HG02678 (cell line): ENCODE measurements around the gene COPZ2.
"Not testable (repeated sequence)": the region's sequence is repeated elsewhere in the genome, so short reads cannot be mapped to it uniquely, and the experiment has no call there.

ENCODE experiments used
- ATAC-seq: cut with Tn5 transposase; IDR thresholded peaks from one replicate; pipeline ENCODE4 v1.9.1; 2021; ENCODE audit warnings: mild to moderate bottlenecking, moderate library complexity; ENCODE audit not compliant: unreplicated experiment

COPZ2 gene

DNA sequence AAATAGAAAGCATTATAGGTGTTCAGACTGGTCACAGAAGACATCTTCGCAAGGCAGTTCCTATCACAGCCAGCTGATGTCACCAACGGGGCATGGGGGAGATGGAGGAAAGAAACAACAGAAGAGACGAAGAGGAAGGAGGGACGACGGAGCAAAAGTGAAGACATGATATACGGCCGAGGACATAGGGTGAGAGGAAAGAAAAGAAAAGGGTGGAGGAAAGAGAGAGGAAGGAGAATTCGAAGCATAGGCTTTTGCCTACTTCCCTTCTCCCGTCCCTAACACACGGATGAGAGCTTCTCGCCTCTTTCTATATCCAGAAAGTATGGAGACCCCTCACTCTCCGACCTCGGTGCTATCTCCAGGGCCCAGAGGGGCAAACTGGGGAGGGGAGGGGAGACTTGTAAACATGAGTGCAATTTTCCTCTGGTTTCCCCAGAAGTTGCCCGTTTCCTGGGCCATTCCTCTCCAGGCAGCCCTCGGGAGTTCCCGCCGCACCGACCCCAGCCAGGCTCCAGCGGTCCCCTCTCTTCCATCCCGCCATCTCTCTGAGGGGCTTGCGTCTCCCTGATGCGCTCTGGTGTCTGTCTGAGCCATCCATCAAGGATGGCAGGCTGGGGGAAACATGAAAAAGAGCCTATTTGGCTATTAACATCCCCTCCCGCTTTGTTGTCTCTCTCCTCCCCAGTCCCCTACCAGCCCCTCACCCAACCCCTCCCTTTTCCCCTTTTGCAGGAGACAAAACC lies 26.0 kb downstream of the COPZ2 start:
- no peak for ATAC-seq

DNA sequence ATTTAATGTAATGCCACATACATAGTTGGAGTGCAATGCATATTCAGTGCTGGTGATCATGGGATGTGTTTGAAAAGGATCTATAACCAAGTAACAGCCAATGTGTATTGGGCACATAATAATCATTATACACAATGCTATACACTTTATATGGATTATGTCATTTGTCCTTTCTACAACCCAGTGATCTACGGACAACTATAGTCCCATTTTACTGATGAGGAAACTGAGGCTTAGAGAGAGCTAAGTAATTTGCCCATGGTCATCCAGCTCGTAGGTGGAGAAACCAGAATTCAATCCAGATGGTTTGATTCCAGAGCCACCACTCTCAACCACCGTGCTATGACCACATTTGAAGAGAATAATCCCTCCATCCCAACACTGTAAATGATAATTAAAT lies 27.4 kb downstream of the COPZ2 start:
- no peak for ATAC-seq

DNA sequence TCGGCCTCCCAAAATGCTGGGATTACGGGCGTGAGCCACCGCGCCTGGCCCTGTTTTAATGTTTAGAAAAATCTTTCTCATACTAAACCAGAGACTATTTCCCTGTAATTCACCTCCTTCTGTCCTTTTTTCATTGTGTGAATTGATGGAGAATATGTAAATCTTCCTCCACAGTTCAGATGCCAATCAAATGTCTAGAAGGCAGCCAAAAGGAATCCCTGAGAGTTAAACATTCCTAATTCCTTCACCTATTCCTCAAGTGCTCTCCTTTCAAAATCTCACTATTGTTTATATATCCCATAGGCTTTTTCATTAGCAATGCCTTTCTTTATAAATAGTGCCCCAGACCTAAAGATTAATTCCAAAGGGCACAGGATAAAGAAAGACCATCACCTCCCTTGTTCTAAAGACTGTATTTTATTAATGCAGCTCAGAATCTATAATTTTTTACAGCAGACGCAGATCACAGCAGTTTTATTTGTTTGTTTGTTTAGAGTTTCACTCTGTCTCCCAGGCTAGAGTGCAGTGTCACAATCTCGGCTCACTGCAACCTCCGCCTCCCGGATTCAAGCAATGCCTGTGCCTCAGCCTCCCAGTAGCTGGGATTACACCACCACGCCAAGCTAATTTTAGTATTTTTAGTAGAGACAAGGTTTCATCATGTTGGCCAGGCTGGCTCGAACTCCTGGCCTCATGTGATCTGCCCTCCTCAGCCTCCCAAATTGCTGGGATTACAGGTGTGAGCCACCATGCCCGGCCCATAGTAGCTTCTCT lies 30.5 kb downstream of the COPZ2 start:
- ATAC-seq, result no peak

DNA sequence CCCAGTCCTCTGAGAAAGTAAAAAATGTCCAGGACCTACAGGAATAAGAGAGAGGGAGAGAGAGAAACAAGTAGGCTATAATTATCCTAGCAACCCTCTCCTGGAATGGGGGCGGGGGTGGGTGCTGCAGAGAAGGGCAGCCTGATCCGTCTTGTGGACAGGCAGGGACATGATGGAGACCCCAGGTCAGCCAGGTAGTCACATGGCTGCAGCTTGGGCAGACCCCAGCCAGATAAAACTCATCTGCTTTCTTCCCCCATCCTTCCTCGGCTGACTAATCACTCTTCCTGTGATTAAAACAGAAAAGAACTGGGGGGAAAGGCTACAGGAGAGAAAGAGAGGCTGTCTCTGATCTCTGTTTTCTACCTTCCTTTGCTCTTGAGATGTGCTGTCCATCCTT lies 32.6 kb downstream of the COPZ2 start:
- no peak for ATAC-seq

DNA sequence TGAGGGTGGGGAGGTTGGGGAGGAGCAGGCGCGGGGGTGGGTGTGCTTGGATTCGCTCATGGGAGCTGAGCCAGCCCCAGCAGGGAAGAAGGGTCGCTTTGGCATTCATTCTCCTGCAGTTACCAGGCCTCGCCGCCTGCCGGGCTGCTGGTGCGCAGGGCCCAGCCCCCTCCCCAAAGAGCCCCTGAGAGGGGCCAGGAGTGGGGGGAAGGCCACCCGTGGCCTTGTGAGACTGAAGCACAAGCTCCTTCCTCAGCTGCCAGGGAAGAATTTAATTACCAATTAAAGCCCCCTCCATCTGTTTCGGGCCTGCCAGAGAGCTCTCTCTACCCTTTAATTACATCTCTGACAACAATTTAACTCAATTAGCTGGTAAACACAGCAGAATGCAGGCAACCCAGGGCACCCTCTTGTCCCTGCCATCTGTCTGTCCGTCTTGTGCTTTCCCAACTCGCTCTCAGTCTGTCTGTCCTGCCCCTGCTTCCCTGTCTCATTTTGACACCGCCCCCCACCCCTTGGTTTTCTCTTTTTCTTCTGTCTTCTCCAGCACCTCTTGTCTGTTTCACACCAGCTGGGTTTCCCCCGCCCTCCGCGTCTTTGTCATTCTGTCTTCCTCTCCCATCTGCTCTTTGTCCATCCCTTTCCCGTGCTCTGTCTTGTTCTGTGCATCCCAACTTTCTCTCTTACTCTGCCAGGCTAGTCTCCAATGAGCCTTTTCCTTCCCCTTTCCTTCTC lies 34.0 kb downstream of the COPZ2 start:
- no peak for ATAC-seq

DNA sequence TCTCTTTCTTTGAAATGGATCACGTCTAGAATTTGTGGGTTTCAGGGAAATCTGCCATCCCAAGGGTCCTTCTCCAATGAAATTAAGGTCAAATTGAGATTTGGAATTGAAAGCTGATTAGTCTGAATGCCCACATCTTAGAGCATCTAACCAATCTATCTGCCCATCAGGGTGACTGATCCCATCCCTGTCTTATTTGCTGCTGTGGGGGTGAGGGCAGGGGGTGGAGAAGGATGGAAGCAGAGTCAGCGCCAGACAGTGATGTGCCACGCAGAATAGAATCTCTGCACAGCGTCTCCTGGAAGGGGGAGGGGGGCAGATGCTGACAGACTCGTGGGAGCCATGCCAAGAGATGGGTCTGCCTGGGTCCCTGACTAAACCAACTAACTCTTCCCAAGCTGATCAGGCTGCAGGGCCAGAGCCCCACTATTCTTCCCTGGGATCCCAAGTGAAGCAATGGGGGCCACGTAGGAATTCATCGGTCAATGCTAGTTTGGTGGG lies 34.6 kb downstream of the COPZ2 start:
- ATAC-seq, result no peak

DNA sequence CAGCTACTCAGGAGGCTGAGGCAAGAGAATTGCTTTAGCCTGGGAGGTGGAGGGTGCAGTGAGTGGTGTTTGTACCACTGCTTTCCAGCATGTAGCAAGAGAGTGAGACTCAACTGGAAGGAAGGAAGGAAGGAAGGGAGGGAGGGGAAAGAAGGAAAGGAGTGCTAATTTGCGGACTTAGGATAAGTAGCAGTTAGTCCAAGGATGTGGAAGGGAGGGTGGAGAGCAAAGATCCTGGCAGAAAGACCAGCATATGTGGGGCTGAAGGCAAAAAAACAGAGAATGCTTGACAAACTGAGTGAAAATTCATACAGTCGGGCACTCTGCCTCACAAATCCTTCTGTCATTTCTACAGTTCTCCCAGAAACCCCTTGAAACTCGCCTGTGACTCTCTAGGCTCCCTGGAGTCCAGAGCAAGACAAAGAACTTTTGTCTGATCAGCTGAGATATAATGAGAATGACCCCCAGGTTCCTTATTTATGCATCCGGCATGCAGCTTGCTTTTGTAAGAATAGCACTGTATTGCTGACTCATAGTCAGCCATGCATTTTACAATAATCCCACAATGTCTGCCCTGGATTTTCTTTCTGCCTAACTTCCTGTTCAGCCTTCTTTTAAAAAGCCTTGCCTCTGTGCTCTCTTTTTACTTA lies 35.2 kb downstream of the COPZ2 start:
- no peak for ATAC-seq

DNA sequence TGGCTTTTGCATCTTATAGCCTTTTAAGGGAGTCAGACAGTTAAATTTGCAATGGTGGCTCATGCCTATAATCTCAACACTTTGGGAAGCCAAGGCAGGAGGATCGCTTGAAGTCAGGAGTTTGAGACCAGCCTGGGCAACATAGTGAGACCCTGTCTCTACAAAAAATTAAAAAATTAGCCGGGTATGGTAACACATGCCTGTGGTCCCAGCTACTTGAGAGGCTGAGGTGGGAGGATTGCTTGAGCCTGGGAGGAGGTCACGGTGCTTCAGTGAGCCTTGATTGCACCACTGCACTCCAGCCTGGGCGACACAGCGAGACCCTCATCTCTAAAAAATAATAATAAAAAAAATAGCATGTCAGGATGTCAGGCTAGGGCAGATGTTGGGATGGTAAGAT lies 35.9 kb downstream of the COPZ2 start:
- ATAC-seq, result not testable (repeated sequence)

DNA sequence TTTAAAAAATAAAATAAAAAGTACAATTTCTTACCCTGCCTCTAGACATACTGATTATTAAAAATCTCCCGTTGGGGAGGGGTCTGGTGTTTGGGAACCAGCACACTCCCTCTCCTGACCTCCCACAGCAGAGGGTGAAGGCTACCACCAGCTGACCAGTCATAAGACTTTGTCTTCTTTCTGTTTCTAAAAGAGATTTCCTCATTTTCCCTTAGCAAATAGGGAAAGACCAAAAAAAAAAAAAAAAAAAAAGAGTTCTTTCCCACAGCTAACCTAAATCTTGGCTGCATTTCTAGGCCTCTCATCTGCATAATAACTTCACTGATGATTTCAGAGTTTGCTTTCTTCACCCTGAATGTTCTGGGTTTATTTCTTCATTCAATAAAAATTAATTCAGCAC lies 36.4 kb downstream of the COPZ2 start:
- ATAC-seq, result no peak

DNA sequence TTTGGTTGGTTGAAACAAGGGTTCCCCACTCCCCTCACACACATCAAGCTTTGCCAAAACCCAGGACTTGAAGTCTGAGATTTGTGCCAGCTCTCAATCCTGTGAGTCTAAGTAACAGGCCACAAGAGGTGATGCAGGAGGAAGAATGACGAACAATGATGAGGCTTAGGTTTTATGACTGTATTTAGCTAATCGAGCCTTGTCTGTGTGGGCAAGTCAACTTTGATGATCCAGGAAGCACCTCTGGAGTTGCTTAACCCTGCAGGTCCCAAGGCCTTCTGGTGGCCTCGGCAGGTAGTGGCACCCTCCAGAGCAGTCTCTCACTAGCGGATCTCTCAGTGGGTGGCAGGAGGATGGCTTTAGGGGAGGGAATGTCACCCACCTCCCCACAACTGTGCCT lies 38.0 kb downstream of the COPZ2 start:
- ATAC-seq, result no peak

DNA sequence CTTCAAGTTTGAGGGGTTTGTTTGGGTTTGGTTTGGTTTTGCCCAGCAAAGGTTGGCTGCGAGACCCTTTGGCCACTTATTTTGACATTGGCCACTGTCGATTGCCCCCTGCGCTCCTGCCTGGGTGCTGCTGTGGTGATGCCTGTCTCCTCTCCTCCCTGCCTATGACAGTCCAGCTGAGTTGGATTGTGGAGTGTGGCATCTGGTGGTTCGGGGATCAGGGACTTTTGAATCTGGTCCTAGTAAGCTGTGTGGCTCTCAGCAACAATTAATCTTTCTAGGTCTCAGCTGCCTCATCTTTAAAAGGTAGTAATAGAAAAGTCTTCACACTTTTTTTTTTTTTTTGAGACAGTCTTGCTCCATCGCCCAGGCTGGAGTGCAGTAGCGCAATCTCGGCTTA lies 39.6 kb downstream of the COPZ2 start:
- ATAC-seq, result no peak

DNA sequence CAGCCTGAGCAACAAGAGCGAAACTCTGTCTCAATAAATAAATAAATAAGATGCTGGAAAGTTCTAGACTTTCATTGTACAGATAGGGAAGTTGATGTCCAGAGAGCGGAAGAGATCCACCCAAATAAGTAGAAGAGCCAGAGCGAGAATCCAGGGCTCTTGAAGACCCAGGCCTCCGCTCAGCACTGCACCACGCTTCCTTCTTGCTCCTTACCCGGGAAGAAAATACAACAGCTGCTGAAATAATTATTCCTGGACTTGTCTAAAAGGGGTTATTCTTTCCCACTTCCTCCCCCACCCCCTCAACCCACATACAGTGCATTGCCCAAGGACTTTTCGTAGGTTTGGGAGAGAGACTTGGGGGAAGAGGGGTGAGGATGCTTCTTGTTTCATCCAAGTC lies 40.0 kb downstream of the COPZ2 start:
- no peak for ATAC-seq

DNA sequence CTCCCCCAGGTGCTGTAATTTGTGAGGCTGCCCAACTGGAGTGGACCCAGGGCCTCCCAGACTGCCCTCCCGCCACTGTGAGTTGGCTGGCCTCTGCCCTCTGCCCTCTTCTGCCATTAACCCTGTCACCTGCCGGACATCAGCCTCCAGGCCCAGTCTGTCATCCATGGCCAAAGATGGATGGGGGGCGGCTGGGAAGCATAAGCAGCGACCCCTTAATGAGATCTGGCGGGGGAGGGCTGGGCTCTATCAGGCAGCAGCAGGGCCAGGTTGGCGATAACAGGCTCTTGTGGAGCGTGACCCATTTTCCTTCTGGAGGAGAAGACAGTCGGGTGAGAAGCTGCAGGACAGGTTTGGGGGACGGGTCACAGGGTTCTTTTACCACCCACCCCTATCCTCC lies 41.4 kb downstream of the COPZ2 start:
- ATAC-seq, result no peak

DNA sequence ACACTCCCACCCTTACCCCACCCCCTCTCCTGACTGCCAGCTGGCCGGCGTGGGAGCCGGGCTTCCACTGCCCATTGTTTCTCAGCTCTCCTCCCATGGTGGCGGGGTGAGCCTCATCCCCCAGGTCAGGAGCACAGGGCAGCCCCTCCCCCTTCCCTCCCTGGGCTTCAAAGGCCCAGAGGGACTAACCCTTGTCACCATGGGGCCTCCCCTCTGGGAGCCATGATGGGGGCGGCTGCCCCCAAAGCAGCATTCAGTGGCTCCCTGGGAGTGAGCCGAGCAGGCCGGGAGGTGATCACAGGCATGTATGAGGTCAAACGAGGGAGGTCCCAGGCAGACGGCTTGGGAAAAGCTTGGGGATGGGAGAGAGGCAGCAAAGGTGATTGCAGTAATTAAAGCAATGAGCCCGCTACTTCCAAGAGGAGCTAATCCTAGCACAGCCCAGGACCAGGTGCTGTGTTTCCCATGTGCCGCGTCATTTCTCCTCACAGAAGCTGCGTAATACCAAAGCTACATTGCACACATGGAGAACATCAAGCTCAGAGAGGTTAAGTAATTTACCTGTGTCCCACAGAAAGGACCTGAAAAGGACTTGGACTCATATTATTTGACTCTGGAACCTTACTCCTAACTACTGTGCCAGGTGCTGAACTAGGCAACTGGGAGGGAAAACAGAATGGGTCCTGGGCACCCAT lies 42.2 kb downstream of the COPZ2 start:
- ATAC-seq, result no peak

DNA sequence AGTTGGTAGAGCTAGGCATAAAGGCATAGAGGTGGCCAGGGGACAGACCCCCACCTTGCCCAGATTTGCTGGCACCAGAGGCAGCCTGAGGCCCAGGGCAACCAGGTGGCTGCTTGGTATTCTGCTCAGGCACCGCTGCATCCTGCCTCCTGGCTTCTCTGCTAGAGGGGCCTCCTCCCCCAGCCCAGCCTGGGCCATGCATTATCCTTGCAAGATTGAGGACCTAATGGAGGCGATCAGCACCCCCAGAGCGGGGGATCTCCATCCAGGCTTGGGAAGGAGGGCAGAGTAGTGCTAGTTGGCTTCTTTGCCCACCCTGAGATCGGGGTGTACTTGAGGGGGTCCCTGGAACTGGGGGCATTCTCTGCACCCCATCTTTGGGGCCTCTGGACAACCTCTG lies 42.9 kb downstream of the COPZ2 start:
- ATAC-seq, result no peak

DNA sequence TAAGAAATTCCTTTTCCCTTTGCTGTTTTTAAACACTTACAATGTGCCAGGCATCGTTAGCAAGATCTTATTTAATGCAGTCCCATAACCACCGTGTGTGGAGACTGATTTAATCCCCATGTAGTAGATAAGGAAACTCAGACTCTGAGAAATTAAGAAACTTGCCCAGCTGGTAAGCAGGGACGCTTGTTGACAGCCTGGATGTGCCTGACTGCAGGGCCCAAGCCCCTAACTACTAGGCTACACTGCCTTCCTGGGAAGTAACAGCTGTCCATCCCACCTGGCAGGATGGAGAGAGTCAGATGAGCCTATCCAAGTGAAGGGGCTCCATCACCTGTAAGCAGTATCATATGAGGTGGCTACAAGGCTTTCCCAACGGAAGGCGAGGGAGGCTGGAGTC lies 43.6 kb downstream of the COPZ2 start:
- no peak for ATAC-seq

DNA sequence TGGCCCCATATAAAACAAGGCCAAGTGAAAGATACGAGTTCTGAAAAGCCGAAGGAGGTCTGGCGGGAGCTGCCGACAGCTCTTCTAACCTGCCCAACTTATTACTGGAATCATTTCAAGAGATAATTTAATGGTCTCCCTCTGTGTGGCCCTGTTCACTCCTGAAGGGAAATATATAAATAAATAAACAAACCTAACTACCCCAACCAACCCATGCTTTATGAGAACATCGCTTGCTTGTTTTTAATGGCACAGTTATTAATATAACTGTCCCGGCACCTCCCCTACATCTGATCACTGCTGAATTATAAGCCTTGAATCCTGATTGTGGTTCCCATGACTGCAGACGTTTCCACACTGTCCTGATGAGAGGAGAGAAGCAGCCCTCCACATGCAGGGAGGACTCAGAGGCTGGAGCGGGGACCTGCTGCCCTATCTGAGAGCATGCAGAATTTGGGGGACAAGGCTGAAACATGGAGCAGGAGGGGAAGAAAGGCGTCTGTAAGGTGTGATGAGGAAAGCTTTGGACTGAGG lies 44.5 kb downstream of the COPZ2 start:
- ATAC-seq, result no peak

DNA sequence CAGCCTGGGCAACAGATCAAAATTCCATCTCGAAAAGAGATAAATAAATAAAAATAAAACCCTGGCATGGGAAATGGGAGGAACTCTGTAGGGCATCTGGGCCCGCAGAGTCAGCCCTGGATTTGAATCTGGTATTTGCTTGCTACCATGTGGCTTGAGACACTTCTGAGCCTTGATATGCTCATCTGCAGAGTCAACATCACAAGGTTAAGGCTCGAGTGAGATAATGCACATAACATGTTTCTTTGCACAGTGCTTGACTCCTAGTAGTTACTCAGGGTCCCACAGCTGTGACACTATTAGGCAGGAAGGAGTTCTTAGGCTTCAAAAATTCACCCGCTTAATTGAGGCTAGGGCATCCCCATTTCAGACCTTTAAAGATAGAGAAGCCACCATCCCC lies 45.4 kb downstream of the COPZ2 start:
- no peak for ATAC-seq

DNA sequence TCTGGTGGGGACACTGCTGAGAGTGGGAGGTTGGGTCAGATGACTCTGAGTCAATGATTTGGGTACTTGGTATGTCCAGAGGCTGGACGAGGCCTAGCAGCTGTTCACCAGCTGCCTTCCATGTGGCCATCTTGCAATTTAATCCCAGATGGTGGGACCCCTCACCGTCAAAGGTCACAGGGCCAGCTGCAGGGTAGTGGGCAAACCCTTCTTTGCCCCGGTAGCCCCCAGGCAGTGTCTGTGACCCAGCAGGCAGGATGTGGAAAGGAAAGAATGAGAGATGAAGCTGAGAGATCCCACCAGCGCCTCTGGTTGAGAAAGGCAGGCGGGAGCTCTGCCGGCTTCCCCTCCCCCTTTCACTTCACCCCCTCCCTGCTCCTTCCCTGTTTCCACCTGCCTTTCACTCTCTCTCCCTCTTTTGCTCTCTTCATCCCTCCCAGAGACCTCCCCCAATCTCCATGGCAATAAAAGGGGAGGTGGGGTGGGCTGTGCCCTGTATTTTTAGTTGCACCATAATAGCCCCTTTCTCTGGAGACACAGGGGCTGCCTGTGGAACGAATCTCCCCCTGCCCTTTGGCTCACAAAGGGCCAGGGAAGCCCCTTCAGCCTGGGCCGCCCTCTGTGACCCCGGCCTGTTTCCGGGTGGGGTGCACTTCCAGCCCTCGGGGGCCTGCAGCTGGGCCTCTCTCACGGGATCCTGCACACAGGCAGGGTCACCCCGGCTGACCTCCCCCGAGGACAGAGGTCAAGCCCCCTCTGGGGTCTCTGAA lies 46.5 kb downstream of the COPZ2 start:
- no peak for ATAC-seq

DNA sequence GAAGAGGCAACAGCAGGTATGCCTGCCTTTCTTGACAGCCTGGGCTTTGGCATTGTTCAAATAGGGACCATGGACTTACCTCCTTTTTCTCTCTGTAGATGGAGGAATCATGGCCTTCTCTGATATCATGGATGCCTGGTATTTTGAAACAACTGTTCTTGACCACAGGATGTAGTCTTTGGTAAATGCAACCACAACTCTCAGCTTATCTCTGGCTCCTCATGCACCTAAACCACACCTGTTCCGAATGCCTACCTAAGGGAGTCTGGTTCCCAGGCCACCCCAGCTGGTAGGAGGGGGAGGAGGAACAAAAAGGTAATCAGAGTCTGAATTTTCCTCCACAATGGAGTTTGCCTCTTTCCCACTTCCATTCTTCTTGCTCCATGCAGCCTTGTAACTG lies 47.9 kb downstream of the COPZ2 start:
- no peak for ATAC-seq
